DOHH2 (cell line): ENCODE results near the gene DCLRE1C.
A peak's percentile ranks its signal among the peaks of the same experiment; 100 is the strongest.
"Not testable (repeated sequence)": the region's sequence is repeated elsewhere in the genome, so short reads cannot be mapped to it uniquely, and the experiment has no call there.

Experiments used
- H3F3A ChIP-seq: fragments of 200-600 bp; sonication (generic), shearing (Covaris generic); 2 replicates; pipeline ENCODE4 v1.6.0; 2016; ENCODE audit warnings: antibody characterized with exemption, mild to moderate bottlenecking; ENCODE audit not compliant: control insufficient read depth, insufficient read depth
- H3K27ac ChIP-seq: fragments of 200-600 bp; sonication (generic); 2 replicates; pipeline ENCODE4 v1.5.1; 2014; ENCODE audit warnings: low read depth, mild to moderate bottlenecking, low read length, moderate library complexity
- H3K27me3 ChIP-seq: fragments of 200-600 bp; sonication (generic); 2 replicates; pipeline ENCODE4 v1.6.1; 2014; ENCODE audit warnings: mild to moderate bottlenecking, low read length, mixed read lengths; ENCODE audit not compliant: control insufficient read depth
- H3K36me3 ChIP-seq: fragments of 200-600 bp; sonication (generic); 2 replicates; pipeline ENCODE4 v1.6.1; 2014; ENCODE audit warnings: mild to moderate bottlenecking, low read length, moderate library complexity, mixed read lengths; ENCODE audit not compliant: control insufficient read depth
- H3K4me1 ChIP-seq: fragments of 200-600 bp; sonication (generic); 2 replicates; pipeline ENCODE4 v1.6.1; 2014; ENCODE audit warnings: mild to moderate bottlenecking, low read length, mixed read lengths; ENCODE audit not compliant: control insufficient read depth
- H3K4me2 ChIP-seq: fragments of 200-600 bp; sonication (generic); 2 replicates; pipeline ENCODE4 v1.6.0; 2014; ENCODE audit warnings: mild to moderate bottlenecking, low read length, moderate library complexity
- H3K4me3 ChIP-seq: fragments of 200-600 bp; sonication (generic); 2 replicates; pipeline ENCODE4 v1.5.1; 2014; ENCODE audit warnings: mild to moderate bottlenecking, low read length, mixed read lengths
- H3K79me2 ChIP-seq: fragments of 200-600 bp; sonication (generic); 2 replicates; pipeline ENCODE4 v1.6.1; 2014; ENCODE audit warnings: mild to moderate bottlenecking, low read length, mixed read lengths; ENCODE audit not compliant: control insufficient read depth
- H3K9me2 ChIP-seq: fragments of 200-600 bp; sonication (generic); replicated peaks from 2 replicates; pipeline ENCODE4 v1.6.1; 2014; ENCODE audit warnings: mild to moderate bottlenecking, low read length, mixed read lengths; ENCODE audit not compliant: control insufficient read depth
- H3K9me3 ChIP-seq: fragments of 200-600 bp; sonication (generic); 2 replicates; pipeline ENCODE4 v1.6.1; 2014; ENCODE audit warnings: antibody characterized with exemption, low read length, mixed read lengths; ENCODE audit not compliant: control insufficient read depth, insufficient read depth
- H4K20me1 ChIP-seq: fragments of 200-600 bp; sonication (generic); 2 replicates; pipeline ENCODE4 v1.6.0; 2014; ENCODE audit warnings: low read depth, mild to moderate bottlenecking, antibody characterized with exemption, low read length, moderate library complexity; ENCODE audit not compliant: control insufficient read depth, insufficient read depth
- CTCF ChIP-seq: fragments of 200-600 bp; sonication (generic); IDR thresholded peaks from one replicate; pipeline ENCODE4 v1.5.1; 2014; ENCODE audit warnings: antibody characterized with exemption, mild to moderate bottlenecking, low read depth, low read length; ENCODE audit not compliant: poor library complexity, severe bottlenecking
- EZH2phosphoT487 ChIP-seq: fragments of 200-600 bp; sonication (generic); IDR thresholded peaks from 2 replicates; pipeline ENCODE4 v1.6.1; 2017; ENCODE audit warnings: borderline replicate concordance, mild to moderate bottlenecking, antibody characterized with exemption, low read length, moderate library complexity, mixed read lengths

Gene DCLRE1C

GRCh38 chr10:14954001-14954770 lies at the start of gene DCLRE1C:
DCLRE1C (minus strand) TSS chr10:14954096; CDS start chr10:14954010, 86 bp downstream.
- Histone ChIP-seq H3K9me2 (no peaks in the 10 kb centered on the region), H3K27me3 (no peaks in the 10 kb centered on the region), H3K79me2 (peaks cover 46% of the 10 kb centered on the region)

GRCh38 chr10:14995964-14996565 lies 42.2 kb upstream of the DCLRE1C start:
- no peak for TF ChIP-seq EZH2phosphoT487
- TF ChIP-seq CTCF: no peak
- H3K36me3 ChIP-seq: no peaks in the 10 kb centered on the region
- no peaks in the 10 kb centered on the region for H3K9me3 ChIP-seq
- no peaks in the 10 kb centered on the region for H3K79me2 ChIP-seq
- no peaks in the 10 kb centered on the region for H3K4me1 ChIP-seq
- no peaks in the 10 kb centered on the region for H3K9me2 ChIP-seq
- H4K20me1 ChIP-seq: no peaks in the 10 kb centered on the region
- no peaks in the 10 kb centered on the region for H3K27me3 ChIP-seq
- H3K4me2 ChIP-seq: no peak overlapping the region
- no peak overlapping the region for H3K4me3 ChIP-seq
- no peak overlapping the region for H3K27ac ChIP-seq
- H3F3A ChIP-seq: no peaks in the 10 kb centered on the region

More at GRCh38 chr10:14954001-14954770, at the start of gene DCLRE1C:
- peaks cover 28% of the 10 kb centered on the region for H3F3A ChIP-seq
- H3K9me3 ChIP-seq: no peaks in the 10 kb centered on the region
- peaks cover 44% of the 10 kb centered on the region for H3K36me3 ChIP-seq
- H3K4me3 ChIP-seq: peak within 1 kb of the TSS; percentile 85
- peak within 1 kb of the TSS; percentile 70 for H3K4me2 ChIP-seq
- H4K20me1 ChIP-seq: peaks cover 13% of the 10 kb centered on the region
- peaks cover 43% of the 10 kb centered on the region for H3K4me1 ChIP-seq
- peak within 1 kb of the TSS; percentile 95 for H3K27ac ChIP-seq
- TF ChIP-seq EZH2phosphoT487 (no peak), CTCF (no peak)

DNA sequence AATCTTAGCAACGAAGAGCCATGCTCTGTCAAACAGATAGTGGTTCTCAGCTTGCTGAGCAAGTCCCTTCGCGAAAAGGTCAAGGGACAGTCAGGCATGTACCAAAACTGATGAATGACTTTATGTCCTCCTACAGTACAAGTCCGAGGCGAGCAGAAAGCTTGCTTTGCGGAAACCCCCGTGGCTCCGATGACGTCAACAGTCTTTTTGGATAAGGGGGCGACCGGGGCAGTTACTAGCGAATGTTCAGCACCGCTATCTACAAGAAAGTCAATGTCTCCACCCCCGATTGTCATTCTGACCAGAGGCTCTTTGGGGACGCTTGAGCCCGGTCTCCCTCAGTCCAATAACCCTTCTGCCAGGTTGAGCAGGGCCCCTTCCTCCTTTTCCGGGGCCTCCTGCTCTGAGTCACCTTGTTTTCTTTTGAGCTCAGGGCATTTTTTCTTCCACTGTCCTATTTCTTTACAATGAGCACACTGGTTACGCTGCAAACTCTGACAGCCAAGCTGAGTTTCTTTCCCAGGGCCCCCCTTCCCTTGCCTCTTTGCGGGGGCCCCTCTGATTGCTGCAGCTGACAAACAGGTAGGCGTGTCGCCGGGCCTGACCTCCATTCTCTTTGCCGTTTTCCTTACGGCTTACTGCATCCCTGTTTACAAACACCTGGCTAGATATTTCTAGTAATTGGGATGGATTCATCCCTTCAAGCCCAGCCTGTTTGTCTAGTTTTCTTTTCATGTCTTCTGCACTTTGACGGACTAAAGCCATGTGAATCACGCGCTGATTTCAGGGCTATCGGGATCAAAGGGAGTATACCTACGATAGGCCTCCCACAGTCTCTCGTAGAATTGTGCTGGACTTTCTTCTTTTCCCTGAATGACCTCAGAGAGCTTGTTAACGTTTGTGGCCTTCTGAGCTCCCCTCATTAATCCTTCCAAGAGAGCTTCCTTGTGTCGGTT lies 39.9 kb upstream of the DCLRE1C start:
- not testable (repeated sequence) for H3K9me3 ChIP-seq, H3K4me3 ChIP-seq, H3K27me3 ChIP-seq, H3K27ac ChIP-seq, H3F3A ChIP-seq, H3K4me2 ChIP-seq, H3K36me3 ChIP-seq, H3K79me2 ChIP-seq, H3K9me2 ChIP-seq, H4K20me1 ChIP-seq, H3K4me1 ChIP-seq

- H3K79me2 ChIP-seq, H3K4me2 ChIP-seq, H3K4me1 ChIP-seq, H3K27ac ChIP-seq, H4K20me1 ChIP-seq, H3K9me3 ChIP-seq, H3K36me3 ChIP-seq, H3K27me3 ChIP-seq, H3F3A ChIP-seq, H3K9me2 ChIP-seq, H3K4me3 ChIP-seq: not testable (repeated sequence)
These were observed 38.4 kb upstream of the DCLRE1C start for GRCh38 chr10:14992336-14992735.
